ENCODE data around the gene EZR. TPM values are rescaled to one million over a fixed set of nuclear protein-coding genes. Genes with fewer than 3 reads are reported as not detected.

Gene EZR
- total RNA-seq, 4 donors from 2014 or later: 83.7 to 168 (median 144) TPM

GRCh38 chr6:158735009-158735408 is 84.2 kb downstream of the EZR start:
- WGBS, 2 donors: 81 to 84% methylated on average over 3 of the region's 3 CpGs
- H3K27ac ChIP-seq: no peak overlapping the region
- no peak for TF ChIP-seq EP300 (IDR thresholded peaks at IDR 0.05)

DNA sequence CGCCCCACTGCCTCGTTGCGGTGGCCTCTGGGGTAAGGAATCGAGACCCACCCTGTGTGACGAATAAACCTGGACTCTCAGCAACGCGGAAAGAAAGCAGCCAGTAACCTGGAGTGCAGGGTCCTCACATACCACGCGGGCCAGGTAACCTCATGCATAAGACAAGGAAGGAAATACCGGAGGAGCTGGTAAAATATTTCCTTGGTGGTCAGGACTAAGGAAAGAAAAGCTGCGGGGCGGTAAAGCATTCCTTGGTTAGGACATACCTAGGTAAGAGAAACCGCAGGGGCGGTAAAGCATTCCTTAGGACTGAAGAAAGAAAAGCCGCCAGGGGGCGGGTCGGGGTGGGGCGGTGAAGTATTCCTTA is 88.6 kb downstream of the EZR start:
- Histone ChIP-seq H3K4me3 (no peak overlapping the region), H3K36me3 (no peaks in the 10 kb centered on the region), H3K27ac (no peak overlapping the region), H3K9me3 (peaks cover 0 to 13% (median 0%) of the 10 kb centered on the region in 4 donors), H3K27me3 (no peaks in the 10 kb centered on the region), H3K4me1 (no peaks in the 10 kb centered on the region)
- no peak for DNase-seq (ENCODE audit: low spot score in 2 of 2)
- no peak for TF ChIP-seq CTCF (IDR thresholded peaks at IDR 0.05)
- TF ChIP-seq POLR2A (IDR thresholded peaks at IDR 0.05): no peak
- TF ChIP-seq EP300 (IDR thresholded peaks at IDR 0.05): no peak
- WGBS, 2 donors: 92 to 93% methylated on average over 18 of the region's 18 CpGs

More at GRCh38 chr6:158735009-158735408, 84.2 kb downstream of the EZR start:
- H3K9me3 ChIP-seq: peaks cover 0 to 26% (median 0%) of the 10 kb centered on the region in 4 donors
- DNase-seq (ENCODE audit: low spot score in 2 of 2): no peak
- H3K36me3 ChIP-seq: no peaks in the 10 kb centered on the region
- no peaks in the 10 kb centered on the region for H3K4me1 ChIP-seq
- H3K27me3 ChIP-seq: no peaks in the 10 kb centered on the region
- no peak overlapping the region for H3K4me3 ChIP-seq

DNA sequence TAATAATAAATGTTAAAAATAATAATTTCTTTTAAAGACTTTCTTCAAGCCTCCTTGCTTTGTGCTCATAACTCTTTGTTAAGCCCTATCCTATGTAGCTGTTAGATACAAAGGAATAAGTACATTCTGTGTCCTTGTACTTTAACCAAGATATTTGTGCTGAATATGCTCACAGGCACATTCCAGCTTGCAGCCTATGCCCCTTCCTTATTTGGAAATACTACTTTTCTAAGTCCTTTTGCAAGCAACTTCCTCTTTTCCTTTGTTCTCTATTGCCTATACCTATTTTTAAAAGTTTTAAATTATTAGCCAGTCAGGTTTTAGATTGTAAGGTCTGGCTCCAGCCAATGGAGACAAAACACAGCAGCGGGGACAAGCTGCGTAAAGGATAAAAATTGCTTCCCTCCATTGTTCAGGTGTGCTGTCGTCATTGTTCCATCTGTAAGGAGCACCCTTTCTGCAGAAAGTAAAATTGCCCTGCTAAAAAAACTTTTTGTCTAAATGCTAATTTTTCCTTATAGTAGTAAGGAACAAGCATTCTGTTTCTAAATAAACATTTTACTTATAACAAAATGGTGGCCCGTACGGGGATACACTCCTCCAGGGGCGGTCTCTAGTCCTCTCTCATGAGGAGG is 89.1 kb downstream of the EZR start:
- no peak for TF ChIP-seq EP300 (IDR thresholded peaks at IDR 0.05)
- TF ChIP-seq CTCF (IDR thresholded peaks at IDR 0.05): no peak
- TF ChIP-seq POLR2A (IDR thresholded peaks at IDR 0.05): no peak
- Histone ChIP-seq H3K36me3 (no peaks in the 10 kb centered on the region), H3K27ac (no peak overlapping the region), H3K27me3 (no peaks in the 10 kb centered on the region), H3K4me1 (no peaks in the 10 kb centered on the region), H3K9me3 (peaks cover 0 to 13% (median 0%) of the 10 kb centered on the region in 4 donors), H3K4me3 (no peak overlapping the region)
- no peak for DNase-seq (ENCODE audit: low spot score in 2 of 2)
- 94 to 95% methylated on average over 6 of the region's 6 CpGs for WGBS, 2 donors

DNA sequence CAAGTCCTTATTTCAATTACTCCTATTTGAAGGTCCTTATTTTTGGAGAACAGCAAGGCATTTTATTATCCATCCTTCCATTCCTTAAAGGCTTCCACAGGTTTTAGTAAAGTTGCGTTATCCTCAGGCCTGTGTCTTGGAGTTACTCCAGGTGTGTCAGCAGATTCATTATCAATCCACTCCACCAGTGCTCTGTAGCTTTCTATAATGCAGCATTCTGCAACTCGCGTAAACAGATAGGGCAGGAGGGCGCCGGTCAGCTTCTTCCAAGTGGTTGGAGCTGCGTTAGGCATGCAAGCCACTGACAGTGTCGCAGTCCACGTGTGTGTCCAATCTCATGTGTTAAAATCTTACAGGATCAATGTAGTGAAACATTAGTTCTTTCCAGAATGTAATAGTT is 93.5 kb downstream of the EZR start:
- Histone ChIP-seq H3K36me3 (no peaks in the 10 kb centered on the region), H3K27ac (no peak overlapping the region), H3K27me3 (no peaks in the 10 kb centered on the region), H3K4me1 (no peaks in the 10 kb centered on the region), H3K4me3 (no peak overlapping the region), H3K9me3 (no peaks in the 10 kb centered on the region)
- 93 to 97% methylated on average over 8 of the region's 8 CpGs for WGBS, 2 donors
- no peak for TF ChIP-seq POLR2A (IDR thresholded peaks at IDR 0.05)
- TF ChIP-seq EP300 (IDR thresholded peaks at IDR 0.05): no peak
- no peak for TF ChIP-seq CTCF (IDR thresholded peaks at IDR 0.05)
- no peak for DNase-seq (ENCODE audit: low spot score in 2 of 2)

- DNase-seq (ENCODE audit: low spot score in 2 of 2): no peak
- Histone ChIP-seq H3K36me3 (no peaks in the 10 kb centered on the region), H3K9me3 (no peaks in the 10 kb centered on the region), H3K4me3 (no peak overlapping the region), H3K4me1 (no peaks in the 10 kb centered on the region), H3K27me3 (no peaks in the 10 kb centered on the region), H3K27ac (no peak overlapping the region)
- 72 to 78% methylated on average over 5 of the region's 5 CpGs for WGBS, 2 donors
- no peak for TF ChIP-seq CTCF (IDR thresholded peaks at IDR 0.05)
These were observed 96.9 kb downstream of the EZR start for GRCh38 chr6:158722176-158722729.

Measured in tibial nerve (tissue), 4 donors.